GM19351 (cell line): Measurements from ENCODE around the gene CD80.

Source experiments
- ATAC-seq: cut with Tn5 transposase; IDR thresholded peaks from one replicate; pipeline ENCODE4 v1.9.1; 2021; ENCODE audit warnings: mild to moderate bottlenecking, moderate library complexity; ENCODE audit not compliant: unreplicated experiment

Gene CD80

GRCh38 chr3:119500265-119500664, 59.1 kb downstream of the CD80 start:
- ATAC-seq: no peak

GRCh38 chr3:119498186-119499011, 61.0 kb downstream of the CD80 start, which contains the start of gene TIMMDC1:
TIMMDC1 (plus strand) TSS chr3:119498547; CDS start chr3:119498734, 187 bp downstream.
- peak; percentile 96 for ATAC-seq

- ATAC-seq: peak; percentile 22
Measured at GRCh38 chr3:119497820-119498185, 61.6 kb downstream of the CD80 start.

DNA sequence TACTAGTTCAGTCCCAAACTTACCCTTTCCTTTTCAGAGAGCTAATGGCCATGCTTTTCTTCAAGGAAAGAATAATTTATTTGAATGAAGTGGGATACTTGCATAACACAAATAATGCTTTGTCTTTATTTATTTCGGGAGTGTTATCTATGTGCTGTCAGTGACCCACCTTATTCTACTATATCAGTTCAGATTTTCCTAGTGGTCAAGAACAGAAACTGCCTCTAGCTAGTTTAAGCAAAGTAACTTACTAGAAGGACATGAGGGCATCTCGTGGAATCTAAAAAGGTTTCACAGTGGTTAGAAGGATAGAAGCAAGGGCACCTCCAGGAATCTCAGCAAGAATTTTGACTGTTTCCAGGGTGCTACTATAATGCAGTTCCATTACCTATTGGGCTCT, 64.8 kb downstream of the CD80 start:
- no peak for ATAC-seq

DNA sequence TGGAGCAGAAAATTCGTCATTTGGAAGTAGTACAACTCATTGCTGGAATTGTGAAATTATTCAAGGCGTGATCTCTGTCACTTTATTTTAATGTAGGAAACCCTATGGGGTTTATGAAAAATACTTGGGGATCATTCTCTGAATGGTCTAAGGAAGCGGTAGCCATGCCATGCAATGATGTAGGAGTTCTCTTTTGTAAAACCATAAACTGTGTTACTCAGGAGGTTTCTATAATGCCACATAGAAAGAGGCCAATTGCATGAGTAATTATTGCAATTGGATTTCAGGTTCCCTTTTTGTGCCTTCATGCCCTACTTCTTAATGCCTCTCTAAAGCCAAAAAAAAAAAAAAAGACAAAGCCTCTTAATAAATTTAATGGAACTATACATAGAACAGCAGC, 66.6 kb downstream of the CD80 start:
- no peak for ATAC-seq

DNA sequence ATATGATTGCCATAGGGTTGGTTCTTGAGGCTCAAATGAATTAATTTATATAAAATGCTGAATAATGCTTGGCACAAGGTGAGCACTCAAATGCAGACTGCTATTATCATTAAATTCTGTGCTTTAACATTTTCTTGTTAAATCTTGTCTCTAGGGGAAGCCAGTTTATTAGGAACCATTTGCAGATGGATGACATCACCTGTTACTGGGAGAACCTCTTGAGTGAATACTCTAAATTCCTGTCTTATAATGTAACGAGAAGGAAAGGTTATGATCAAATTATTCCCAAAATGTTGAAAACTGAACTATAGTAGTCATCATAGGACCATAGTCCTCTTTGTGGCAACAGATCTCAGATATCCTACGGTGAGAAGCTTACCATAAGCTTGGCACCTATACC, 67.3 kb downstream of the CD80 start:
- no peak for ATAC-seq

DNA sequence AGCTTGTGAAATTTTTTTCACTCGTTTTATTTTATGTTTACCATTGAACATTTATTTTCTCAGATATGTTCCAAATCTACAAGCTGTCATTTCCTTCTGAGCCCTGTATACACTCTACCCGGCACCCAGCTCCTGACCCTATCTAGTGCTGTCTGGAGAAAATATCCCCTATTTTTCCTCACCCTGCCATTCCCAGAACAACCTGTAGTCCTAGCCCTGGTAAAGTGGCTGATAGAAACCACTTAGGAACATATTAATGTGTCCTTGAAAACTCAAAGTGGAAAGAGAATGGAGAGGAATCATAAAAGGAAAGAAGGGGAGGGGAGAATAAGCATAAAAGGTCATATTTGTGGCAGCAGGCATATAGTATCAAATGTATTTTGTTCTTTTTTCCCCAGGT, 69.3 kb downstream of the CD80 start:
- no peak for ATAC-seq

- ATAC-seq: no peak
Measured at GRCh38 chr3:119485563-119485962, 73.9 kb downstream of the CD80 start.

- no peak for ATAC-seq
Measured at GRCh38 chr3:119483101-119483500, 76.3 kb downstream of the CD80 start.

GRCh38 chr3:119481079-119481478, 78.3 kb downstream of the CD80 start:
- no peak for ATAC-seq
